HEK293T (cell line): ENCODE results near the gene CCL24.
"Not testable (repeated sequence)": the region's sequence is repeated elsewhere in the genome, so short reads cannot be mapped to it uniquely, and the experiment has no call there.

Experiments used
- BHLHE40 ChIP-seq: fragments of 450-650 bp; IDR thresholded peaks from 2 replicates; pipeline ENCODE4 v1.6.1; 2016; ENCODE audit warnings: mild to moderate bottlenecking, moderate library complexity, borderline replicate concordance
- CTBP1 ChIP-seq: fragments of 450-650 bp; IDR thresholded peaks from 2 replicates; pipeline ENCODE4 v1.6.1; 2016; ENCODE audit warnings: borderline replicate concordance
- ELF4 ChIP-seq: fragments of 450-650 bp; IDR thresholded peaks from 2 replicates; pipeline ENCODE4 v1.6.1; 2017; ENCODE audit warnings: antibody characterized with exemption
- FOXA1 ChIP-seq: fragments of 450-650 bp; IDR thresholded peaks from 2 replicates; pipeline ENCODE4 v1.6.1; 2016; ENCODE audit warnings: mild to moderate bottlenecking
- FOXM1 ChIP-seq: fragments of 450-650 bp; IDR thresholded peaks from 2 replicates; pipeline ENCODE4 v1.6.1; 2017; ENCODE audit warnings: mild to moderate bottlenecking, borderline replicate concordance
- SP1 ChIP-seq: fragments of 450-650 bp; IDR thresholded peaks from 2 replicates; pipeline ENCODE4 v1.6.1; 2017
- SUZ12 ChIP-seq: fragments of 450-650 bp; IDR thresholded peaks from 2 replicates; pipeline ENCODE4 v1.6.1; 2016; ENCODE audit warnings: mild to moderate bottlenecking

DNA sequence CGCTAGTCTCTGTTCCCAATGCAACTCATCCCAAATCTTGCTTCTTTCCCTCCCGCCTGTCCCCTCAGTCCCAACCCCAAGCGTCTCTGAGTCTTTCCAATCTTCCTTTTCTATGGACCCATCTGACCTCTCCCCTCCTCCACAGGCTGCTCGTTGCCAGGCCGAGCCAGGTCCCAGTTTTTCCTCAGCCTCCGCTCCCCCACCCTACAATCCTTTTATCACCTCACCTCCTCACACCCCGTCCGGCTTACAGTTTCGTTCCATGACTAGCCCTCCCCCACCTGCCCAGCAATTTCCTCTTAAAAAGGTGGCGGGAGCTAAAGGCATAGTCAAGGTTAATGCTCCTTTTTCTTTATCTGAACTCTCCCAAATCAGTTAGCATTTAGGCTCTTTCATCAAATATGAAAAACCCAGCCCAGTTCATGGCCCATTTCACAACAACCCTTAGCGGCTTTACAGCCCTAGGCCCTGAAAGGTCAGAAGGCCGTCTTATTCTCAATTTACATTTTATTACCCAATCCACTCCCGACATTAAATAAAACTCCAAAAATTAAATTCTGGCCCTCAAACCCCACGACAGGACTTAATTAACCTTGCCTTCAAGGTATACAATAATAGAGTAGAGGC is 32.8 kb downstream of the CCL24 start:
- TF ChIP-seq BHLHE40, SUZ12, SP1, ELF4, FOXM1, CTBP1, FOXA1: not testable (repeated sequence)
